ENCODE measurements around the gene FAR2.
"Not testable (repeated sequence)": the region's sequence is repeated elsewhere in the genome, so short reads cannot be mapped to it uniquely, and the experiment has no call there.

Gene FAR2

DNA sequence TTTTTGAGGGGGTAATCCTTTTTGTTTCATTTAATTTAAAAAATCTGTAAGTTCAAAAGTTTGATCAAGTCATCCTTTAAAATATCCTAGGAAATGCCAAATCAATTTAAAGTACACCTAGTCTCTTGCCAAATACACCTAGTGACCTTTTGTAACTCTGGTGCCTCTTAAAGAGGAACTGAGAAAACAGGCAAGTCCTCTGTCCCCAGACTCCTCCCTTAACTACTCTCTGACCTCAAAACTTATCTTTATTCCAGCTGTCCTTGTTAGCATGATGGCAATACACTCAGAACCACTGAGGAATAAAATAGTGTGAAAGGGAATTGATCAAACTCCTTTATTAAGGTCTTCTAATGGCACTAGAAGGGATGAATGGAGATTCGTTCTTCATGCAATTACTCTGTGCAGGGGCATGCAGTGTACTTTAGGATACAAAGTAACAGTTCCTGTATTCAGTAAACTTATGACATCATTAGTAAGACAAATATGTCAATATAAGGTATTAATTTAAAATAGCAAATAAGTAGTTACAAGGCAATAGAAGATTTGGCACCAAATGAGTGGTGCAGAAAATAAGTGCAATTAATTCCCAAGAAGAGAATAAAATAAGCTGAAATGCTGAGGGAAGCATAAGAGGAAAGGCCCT lies 3.3 kb downstream of the FAR2 start:
- no peak for DNase-seq (ENCODE audit: low read depth in 1 of 2, low spot score in 1 of 2)

DNA sequence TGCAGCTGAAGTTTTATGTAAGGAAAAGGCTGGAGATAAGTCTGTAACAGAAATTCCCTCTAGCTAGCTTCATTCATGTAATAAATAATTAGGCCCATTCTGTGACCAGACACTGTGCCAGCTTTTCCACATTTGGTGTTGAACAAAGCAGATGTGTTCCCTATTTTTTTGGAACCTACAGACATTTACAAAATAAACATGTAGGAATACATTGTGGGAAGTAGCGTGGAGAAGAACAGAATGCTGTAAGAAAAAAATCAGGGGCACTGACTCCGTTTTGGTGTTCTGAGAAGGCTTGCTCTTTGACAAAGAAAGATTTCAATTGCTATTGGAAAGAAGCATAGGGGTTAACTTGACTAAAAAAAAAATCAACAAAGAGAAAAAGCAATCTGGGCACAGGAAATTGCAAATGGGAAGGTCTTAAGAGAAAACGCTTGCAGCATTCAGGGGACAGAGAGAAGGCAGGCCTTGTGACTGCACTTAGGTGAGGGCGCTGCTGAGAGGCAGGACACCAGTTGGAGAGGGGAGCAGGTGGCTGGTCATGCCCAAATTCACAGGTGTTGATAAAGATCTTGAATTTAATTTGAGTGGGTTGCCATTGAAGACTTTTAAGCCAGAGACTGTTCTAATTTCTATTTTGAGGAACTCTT lies 4.0 kb downstream of the FAR2 start:
- no peak for DNase-seq (ENCODE audit: low read depth in 1 of 2, low spot score in 1 of 2)

DNA sequence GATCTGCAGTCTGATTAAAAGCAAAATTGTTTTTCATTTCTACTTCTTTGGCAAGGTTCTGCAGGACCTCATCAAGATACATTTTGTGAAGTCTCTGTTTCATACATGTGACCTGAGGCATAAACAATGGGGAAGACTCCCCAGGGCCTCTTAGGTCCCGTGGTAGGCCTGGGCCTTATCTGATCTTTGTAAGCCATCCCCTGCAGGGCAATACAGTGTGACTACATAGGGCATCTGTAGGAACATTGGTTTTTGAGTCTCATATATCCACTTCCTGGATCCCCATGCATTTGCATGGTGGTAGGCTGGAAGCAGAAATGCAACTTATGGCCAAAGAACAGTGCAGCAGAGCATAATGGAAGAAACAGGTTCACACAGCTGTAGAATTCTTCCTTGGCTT lies 6.0 kb downstream of the FAR2 start:
- no peak for DNase-seq (ENCODE audit: low read depth in 1 of 2, low spot score in 1 of 2)

DNA sequence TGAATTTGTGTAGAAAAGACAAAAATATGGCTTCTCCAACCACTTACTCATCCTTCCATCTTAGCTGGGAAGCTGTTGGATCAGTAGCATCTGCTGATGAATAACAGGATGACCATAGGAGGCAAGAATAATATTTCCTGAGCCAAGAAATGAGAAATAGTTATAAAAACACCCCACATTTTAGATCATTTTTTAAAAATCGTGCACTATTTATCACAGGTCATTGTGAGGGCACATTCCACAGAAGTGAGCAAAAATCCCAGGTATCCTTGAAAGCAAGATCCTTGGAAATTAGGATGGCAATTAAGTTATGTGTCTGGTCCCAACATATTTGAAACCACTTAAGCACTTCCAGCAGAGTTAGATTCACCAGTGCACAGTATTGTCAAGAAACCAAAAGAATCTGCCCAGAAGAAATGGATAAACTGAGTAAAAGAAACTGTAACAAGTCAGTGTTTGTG lies 8.4 kb downstream of the FAR2 start:
- DNase-seq (ENCODE audit: low read depth in 1 of 2, low spot score in 1 of 2) = no peak

GRCh38 chr12:29158115-29158763 lies 9.2 kb downstream of the FAR2 start:
- no peak for DNase-seq (ENCODE audit: low read depth in 1 of 2, low spot score in 1 of 2)

GRCh38 chr12:29159661-29160060 lies 10.6 kb downstream of the FAR2 start:
- no peak for DNase-seq (ENCODE audit: low read depth in 1 of 2, low spot score in 1 of 2)

DNA sequence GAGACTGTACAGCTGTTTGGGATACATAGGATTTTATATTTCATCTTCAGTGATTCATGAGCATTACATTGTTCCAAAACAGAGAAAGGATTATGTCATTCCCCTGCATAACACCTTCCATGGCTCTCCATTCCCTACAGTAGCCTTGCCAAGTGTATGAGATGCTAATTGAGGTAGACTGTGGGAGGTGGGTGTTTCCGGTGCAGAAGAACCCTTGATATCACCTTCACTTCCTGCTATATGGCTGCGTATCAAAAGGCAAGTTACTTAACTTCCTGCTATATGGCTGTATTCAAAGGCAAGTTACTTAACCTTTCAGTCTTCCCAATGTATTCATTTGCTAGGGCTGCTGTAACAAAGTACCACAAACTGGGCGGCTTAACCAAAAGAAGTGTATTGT lies 11.2 kb downstream of the FAR2 start:
- no peak for DNase-seq (ENCODE audit: low read depth in 1 of 2, low spot score in 1 of 2)

GRCh38 chr12:29163146-29163545 lies 14.1 kb downstream of the FAR2 start:
- DNase-seq (ENCODE audit: low read depth in 1 of 2, low spot score in 1 of 2) = no peak

DNA sequence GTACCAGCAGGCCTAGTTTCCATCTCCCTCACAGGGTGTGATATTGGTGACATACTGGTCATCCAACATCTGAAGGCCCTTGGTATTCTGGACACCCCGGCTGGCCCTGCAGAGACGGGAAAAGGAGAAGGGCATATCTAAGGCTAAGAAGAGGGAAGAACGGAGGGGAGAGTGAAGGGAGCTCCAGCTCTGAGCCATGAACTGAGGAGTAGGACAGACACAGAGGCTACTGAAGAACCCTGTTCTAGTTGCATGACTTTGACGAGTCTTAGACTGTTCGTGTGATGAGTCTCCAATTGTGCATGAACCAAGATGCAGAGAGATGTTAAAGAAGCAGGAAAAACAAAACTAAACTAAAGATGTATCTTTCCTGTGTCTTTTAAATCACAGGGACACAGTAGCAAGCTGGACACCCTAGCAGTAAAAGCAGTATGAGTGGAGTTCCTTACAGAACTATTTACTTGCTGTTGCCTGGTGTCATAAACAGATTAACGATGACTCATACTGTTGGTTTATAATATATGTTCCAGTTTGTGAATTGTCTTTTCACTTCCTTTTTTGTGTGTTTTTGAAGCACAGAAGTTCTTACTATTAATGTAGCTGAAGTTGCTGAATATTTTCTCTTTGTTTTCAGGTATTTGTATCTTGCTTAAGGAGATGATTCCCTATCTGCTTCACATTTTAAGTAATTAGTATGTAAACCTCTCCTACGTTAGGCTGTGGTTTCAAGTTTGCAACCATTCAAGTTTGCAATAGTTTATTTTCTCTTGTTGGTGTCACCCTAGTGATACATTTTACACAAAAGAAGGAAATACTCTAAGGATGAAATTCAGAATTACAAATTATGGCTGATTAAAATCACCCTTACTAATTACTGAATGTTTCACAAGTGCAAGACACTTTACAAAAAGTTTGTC lies 15.7 kb downstream of the FAR2 start:
- no peak for DNase-seq (ENCODE audit: low read depth in 1 of 2, low spot score in 1 of 2)

DNA sequence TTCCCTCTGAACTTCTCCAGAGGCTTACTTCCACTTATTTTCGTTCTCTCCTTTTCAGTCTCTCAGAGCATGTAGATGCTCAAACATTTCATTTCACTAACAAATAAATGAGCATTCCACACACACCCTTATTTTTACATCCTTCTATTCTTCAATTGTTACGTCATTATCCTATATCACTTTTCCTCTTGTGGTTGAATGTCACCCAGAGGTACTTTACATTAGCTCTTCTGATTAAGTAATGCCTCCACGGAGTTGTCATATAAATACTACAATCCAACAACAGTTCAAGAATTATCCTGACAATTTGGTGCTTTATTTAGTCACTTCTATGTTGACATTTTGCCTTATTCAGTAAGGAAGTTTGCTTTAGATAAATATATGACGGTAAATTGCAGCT lies 18.4 kb downstream of the FAR2 start:
- DNase-seq (ENCODE audit: low read depth in 1 of 2, low spot score in 1 of 2) = no peak

DNA sequence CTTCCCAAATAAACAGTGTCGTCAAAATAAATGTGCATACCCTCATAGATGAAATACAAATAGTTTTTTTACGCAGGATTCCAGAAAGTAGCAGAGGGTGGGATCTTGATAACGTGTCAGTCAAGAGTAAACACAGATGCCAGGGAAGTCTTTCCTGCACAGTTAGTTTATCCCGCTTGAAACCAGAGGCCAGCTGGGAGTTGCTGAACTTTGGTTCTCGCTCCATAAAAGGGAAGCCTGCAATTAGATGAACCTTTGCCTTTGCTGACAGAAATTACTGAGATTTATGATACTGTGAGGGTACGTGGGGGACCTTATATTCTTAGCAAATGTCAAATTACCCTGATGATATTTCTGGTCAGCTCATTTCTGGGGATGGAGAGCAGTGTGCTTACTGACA lies 18.9 kb downstream of the FAR2 start:
- no peak for DNase-seq (ENCODE audit: low read depth in 1 of 2, low spot score in 1 of 2)

DNA sequence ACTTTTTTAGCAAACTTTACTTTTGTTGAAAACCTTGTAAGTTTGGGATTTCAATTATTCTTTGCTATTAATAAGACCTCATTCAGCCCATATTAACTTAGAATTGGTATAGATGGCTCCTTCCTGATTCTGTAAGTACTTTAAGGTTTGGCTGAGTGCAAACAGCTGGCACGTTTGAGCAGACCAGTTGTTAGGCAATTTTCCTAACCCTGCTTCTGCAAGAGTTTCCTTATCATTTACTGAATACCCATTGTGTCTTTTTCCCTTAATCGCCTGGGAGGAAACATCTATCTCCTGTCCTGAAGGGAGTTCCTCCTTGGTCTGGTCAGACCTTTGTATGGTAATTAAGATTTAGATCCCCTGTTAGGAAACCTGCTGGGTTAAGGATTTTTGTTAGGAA lies 20.9 kb downstream of the FAR2 start:
- not testable (repeated sequence) for DNase-seq (ENCODE audit: low read depth in 1 of 2, low spot score in 1 of 2)

- not testable (repeated sequence) for DNase-seq (ENCODE audit: low read depth in 1 of 2, low spot score in 1 of 2)
These were observed 21.5 kb downstream of the FAR2 start for GRCh38 chr12:29170478-29171084.

GRCh38 chr12:29171421-29172258 lies 22.6 kb downstream of the FAR2 start:
- DNase-seq (ENCODE audit: low read depth in 1 of 2, low spot score in 1 of 2) = no peak

- no peak for DNase-seq (ENCODE audit: low read depth in 1 of 2, low spot score in 1 of 2)
These were observed 27.9 kb downstream of the FAR2 start for GRCh38 chr12:29176941-29177340.

GRCh38 chr12:29182247-29182646 lies 33.2 kb downstream of the FAR2 start:
- not testable (repeated sequence) for DNase-seq (ENCODE audit: low read depth in 1 of 2, low spot score in 1 of 2)

- no peak for DNase-seq (ENCODE audit: low read depth in 1 of 2, low spot score in 1 of 2)
These were observed 38.7 kb downstream of the FAR2 start for GRCh38 chr12:29187756-29188155.

DNA sequence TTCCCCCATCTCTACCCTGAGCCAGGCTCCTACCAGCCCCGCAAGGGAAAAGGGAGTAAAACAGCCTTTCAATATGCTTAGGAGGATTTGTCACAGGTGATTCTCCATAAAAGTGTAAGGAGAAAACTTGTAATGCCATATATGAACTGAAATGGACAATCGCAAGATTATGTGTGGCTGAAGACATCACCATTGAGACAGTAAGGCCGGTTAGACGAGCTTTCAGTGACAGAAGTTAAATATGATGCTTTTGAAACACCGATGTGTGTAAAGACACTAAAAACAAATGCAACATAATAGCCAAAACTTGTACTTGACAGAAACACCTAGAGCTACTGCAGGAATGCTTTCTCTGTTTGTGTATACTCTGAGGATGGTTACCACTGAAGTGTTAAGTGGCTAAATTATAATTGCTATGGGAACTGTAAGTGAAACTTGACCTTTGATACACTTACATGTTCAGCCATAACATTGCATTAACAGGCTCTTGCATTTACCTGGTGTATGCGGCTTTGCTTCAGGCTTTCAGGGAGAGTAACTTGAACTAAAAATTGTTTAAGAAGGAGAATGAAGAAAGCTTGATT lies 42.3 kb downstream of the FAR2 start:
- DNase-seq (ENCODE audit: low read depth in 1 of 2, low spot score in 1 of 2) = no peak

GRCh38 chr12:29198901-29199300 lies 49.8 kb downstream of the FAR2 start:
- no peak for DNase-seq (ENCODE audit: low read depth in 1 of 2, low spot score in 1 of 2)

DNA sequence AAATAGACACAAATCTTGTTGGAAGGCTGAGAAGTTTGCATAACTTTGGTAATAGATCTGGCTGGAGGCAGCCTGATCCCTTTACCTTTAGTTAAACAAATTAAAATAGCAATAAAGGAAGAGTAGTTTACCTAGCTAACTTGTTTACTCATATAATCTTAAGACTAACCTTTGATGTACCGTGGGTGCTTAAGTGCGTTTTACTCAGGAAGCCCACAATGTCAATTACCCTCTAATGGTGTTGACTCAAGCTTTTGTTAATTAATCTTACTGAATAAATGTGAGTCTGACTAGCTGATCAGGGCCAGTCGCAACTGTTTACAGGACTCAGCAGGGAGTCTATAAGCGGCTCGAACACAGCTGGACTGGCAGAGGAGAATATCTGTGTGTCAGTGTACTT lies 51.5 kb downstream of the FAR2 start:
- no peak for DNase-seq (ENCODE audit: low read depth in 1 of 2, low spot score in 1 of 2)
